Airway epithelial cell (primary cell): ENCODE measurements around the gene RGS17. TPM values are rescaled to one million over a fixed set of nuclear protein-coding genes. Genes with fewer than 3 reads are reported as not detected.

Experiments
- total RNA-seq: library from RNA; depleted of rRNA; stranded (reverse); fragments of >200 nt; gene quantifications from 2 replicates; pipeline ENCODE4 v1.2.3, GENCODE V29; 2015

Gene RGS17, protein sequence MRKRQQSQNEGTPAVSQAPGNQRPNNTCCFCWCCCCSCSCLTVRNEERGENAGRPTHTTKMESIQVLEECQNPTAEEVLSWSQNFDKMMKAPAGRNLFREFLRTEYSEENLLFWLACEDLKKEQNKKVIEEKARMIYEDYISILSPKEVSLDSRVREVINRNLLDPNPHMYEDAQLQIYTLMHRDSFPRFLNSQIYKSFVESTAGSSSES
- 3.3 and 3.6 TPM in 2 replicates for total RNA-seq

DNA sequence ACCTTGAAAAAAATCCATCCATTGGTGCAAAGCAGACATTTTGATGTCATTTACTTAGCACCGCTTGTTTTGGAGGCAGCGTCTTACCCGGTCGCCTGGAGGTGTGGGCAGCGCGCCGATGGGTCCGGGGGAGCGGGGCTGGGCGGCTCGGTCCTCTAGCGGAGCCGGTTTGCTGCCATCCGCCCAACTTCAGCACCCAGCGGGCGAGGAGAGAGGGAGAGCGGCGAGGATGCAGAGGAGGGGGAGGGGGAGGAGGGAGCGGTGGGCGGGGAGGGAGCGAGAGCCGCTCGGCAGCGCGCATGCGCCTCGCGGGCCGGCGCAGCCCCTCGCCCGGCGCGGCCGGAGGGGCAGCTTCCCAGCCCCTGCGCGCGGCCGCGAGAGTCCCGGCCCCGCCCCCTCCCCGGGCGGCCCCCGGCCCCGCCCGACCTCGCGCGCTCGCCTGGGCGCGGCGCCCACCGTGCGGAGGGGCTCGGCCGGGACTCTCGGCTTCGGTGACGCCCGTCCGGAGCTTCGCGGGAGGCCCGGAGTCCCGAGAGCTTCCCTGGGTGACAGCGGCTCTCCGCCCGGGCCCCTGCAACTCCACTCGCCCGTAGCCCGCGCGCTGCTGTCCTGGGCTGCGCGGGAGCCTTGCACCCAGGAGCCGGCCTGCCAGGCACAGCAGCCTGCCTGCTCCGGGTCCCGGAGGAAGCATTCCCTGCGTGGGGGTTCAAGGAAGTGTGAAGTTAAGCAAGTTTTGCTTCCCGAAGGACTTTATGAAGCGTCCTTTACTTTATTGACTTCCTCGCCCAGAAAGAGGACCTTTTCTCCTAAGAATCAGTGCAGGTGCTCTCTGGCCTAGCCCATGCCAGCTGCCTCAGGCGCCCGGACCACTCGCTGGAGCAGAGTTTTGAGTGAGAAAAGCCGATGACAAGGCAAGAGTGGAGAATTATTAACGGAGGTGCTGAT is at the start of gene RGS17:
Gene RGS17, minus strand, starts transcription at position 246 of the 945 bp plus-strand sequence. CDS start 87,264 bp downstream, outside the sequence.

DNA sequence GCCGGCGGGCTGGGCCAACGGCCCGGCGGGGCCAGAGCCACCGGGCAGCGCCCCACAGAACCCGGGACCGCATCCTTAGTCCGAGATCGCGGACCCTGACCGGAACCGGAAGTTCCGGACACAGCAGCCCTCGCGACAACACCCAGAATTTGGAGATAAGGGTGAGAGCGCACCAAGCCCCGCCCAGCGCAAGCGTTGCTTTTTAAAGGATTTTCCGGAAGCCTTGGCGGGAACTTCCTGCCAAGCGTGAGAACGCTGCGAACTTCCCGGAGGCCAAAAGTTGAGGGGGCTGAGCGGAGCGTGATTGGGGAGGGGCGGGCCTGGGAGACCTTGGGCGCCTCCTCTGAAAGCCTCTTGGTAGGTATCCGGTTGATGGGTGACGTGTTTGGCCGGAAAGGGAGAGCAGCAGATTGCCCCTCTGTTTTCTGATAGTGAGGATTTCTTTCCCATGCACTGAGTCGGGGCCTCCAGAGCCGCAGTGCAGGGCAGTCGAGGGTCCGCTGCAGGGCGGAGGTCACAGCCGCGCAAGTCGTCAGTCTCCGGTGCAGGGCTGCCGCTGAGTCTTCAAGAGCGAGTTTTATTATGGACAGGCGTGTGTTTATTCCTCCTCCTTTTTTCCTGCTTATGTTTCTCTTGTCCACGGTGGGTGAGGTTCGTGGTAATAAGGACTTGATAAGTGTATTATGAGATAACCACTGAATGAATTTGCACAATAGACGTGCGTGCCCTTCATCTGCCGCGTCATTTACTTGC is 128.3 kb downstream of the RGS17 start, which contains the start of gene MTRF1L:
Gene MTRF1L, minus strand, starts transcription at position 97 of the 753 bp plus-strand sequence. Its CDS starts 24 bp downstream, at position 73.

DNA sequence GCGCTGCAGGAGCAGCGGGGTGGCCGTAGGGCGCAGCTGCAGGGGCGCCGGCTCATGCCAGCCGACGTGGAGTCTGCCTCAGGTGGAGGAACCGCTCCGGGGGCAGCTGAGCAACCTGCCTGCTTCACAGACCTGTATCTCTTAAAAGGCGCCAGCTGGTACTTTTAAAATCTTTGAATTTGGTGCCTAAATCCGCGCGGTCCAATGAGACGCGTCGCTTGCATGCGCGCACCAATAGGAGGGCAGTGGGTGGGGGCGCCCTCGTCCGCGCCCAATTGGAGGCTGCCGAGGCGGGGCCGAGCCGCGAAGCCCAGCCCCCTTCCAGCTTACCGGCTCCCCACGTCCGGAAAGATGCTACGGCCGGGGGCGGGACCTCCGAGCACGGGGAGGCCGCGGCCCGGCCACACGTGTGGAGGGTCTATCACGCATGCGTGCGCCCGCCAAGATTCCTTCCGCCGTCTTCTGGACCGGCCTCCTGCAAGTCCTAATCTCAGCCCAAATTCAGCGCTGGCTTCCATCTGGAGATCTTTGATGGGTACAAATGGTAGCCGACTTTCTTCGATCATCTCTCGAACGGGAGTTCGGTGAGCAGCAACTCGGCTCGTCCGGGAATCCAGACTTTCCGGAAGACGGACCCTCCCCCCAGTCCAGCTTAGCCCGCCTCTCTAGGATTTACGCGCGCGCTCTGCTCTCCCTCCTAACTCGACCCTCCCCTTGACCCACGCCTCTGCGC is 148.0 kb downstream of the RGS17 start, which contains the start of gene FBXO5:
Gene FBXO5, minus strand, starts transcription at position 138 of the 733 bp plus-strand sequence. Its CDS starts 82 bp downstream, at position 56.

Other genes starting within 250 kb of the RGS17 start
- gene FBXO5, start 148.2 kb downstream of the RGS17 start, total RNA-seq: 5.7 and 13.2 TPM in 2 replicates
- 7.6 and 8.7 TPM in 2 replicates for gene MTRF1L, start 128.6 kb downstream of the RGS17 start, total RNA-seq